Measurements from ENCODE around the gene RASGRP1. TPM values are rescaled to one million over a fixed set of nuclear protein-coding genes. Genes with fewer than 3 reads are reported as not detected.
A peak's percentile ranks its signal among the peaks of the same experiment; 100 is the strongest.
"Not testable (repeated sequence)": the region's sequence is repeated elsewhere in the genome, so short reads cannot be mapped to it uniquely, and the experiment has no call there.

RASGRP1 gene
- total RNA-seq, 1 donor from 2014 or later = 2.3 TPM

DNA sequence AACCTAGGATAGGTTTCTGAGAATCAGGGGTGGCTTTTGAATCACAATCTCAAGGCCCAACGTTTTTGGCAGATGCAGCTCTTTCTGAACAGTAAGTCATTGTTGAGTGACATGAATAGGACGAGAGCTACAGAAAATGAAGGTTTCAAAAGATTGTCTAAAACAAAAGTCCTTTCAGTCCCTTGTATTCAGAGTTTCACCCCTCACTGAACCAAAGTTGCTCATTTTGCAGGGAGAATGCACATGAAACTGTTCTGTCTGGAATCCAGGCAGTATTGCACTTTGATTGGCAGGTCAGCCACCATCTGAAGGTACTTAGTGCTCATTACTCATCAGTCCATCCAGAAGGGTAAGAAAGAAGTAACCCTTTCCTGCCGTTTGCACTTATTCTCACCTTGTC lies 24.1 kb upstream of the RASGRP1 start:
- TF ChIP-seq, protein P1, sequence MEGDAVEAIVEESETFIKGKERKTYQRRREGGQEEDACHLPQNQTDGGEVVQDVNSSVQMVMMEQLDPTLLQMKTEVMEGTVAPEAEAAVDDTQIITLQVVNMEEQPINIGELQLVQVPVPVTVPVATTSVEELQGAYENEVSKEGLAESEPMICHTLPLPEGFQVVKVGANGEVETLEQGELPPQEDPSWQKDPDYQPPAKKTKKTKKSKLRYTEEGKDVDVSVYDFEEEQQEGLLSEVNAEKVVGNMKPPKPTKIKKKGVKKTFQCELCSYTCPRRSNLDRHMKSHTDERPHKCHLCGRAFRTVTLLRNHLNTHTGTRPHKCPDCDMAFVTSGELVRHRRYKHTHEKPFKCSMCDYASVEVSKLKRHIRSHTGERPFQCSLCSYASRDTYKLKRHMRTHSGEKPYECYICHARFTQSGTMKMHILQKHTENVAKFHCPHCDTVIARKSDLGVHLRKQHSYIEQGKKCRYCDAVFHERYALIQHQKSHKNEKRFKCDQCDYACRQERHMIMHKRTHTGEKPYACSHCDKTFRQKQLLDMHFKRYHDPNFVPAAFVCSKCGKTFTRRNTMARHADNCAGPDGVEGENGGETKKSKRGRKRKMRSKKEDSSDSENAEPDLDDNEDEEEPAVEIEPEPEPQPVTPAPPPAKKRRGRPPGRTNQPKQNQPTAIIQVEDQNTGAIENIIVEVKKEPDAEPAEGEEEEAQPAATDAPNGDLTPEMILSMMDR (IDR thresholded peaks at IDR 0.05) = no peak
- intact Hi-C loops (cut with DNase I) = no loop called here
- Histone ChIP-seq H3K27ac (no peak overlapping the region), H3K27me3 (ENCODE audit: low read depth) (no peaks in the 10 kb centered on the region), H3K4me3 (no peak overlapping the region), H3K36me3 (no peaks in the 10 kb centered on the region), H3K4me1 (no peaks in the 10 kb centered on the region), H3K9me3 (no peaks in the 10 kb centered on the region)
- DNase-seq = no peak
- ATAC-seq = peak in 1 of 2 donors; percentile 18

- no peak overlapping the region for H3K4me3 ChIP-seq
- H3K36me3 ChIP-seq = no peaks in the 10 kb centered on the region
- TF ChIP-seq, protein P1 (IDR thresholded peaks at IDR 0.05) = no peak
- no peaks in the 10 kb centered on the region for H3K4me1 ChIP-seq
- ATAC-seq (no peak), DNase-seq (no peak)
- H3K9me3 ChIP-seq = no peaks in the 10 kb centered on the region
- intact Hi-C loops (cut with DNase I) = no loop called here
- H3K27ac ChIP-seq = no peak overlapping the region
- H3K27me3 ChIP-seq (ENCODE audit: low read depth) = no peaks in the 10 kb centered on the region
Observed at GRCh38 chr15:38587214-38587613, 22.6 kb upstream of the RASGRP1 start.

GRCh38 chr15:38586005-38586404 lies 21.4 kb upstream of the RASGRP1 start:
- intact Hi-C loops (cut with DNase I); H3K27ac ChIP-seq; ATAC-seq; H3K4me3 ChIP-seq; H3K9me3 ChIP-seq; DNase-seq; H3K36me3 ChIP-seq; H3K4me1 ChIP-seq; H3K27me3 ChIP-seq (ENCODE audit: low read depth): not testable (repeated sequence)

- H3K9me3 ChIP-seq = no peaks in the 10 kb centered on the region
- no peaks in the 10 kb centered on the region for H3K36me3 ChIP-seq
- H3K27me3 ChIP-seq (ENCODE audit: low read depth) = no peaks in the 10 kb centered on the region
- TF ChIP-seq, protein P1 (IDR thresholded peaks at IDR 0.05) = no peak
- H3K4me3 ChIP-seq = no peak overlapping the region
- H3K4me1 ChIP-seq = no peaks in the 10 kb centered on the region
- intact Hi-C loops (cut with DNase I) = no loop called here
- no peak overlapping the region for H3K27ac ChIP-seq
- ATAC-seq (no peak), DNase-seq (no peak)
Observed at GRCh38 chr15:38578626-38579025, 14.0 kb upstream of the RASGRP1 start.

GRCh38 chr15:38577424-38577987 lies 12.9 kb upstream of the RASGRP1 start:
- Histone ChIP-seq H3K27ac (no peak overlapping the region), H3K9me3 (no peaks in the 10 kb centered on the region), H3K4me3 (no peak overlapping the region), H3K4me1 (no peaks in the 10 kb centered on the region), H3K27me3 (ENCODE audit: low read depth) (no peaks in the 10 kb centered on the region), H3K36me3 (no peaks in the 10 kb centered on the region)
- DNase-seq = no peak
- TF ChIP-seq, protein P1 (IDR thresholded peaks at IDR 0.05) = no peak
- intact Hi-C loops (cut with DNase I) = no loop called here
- no peak for ATAC-seq

DNA sequence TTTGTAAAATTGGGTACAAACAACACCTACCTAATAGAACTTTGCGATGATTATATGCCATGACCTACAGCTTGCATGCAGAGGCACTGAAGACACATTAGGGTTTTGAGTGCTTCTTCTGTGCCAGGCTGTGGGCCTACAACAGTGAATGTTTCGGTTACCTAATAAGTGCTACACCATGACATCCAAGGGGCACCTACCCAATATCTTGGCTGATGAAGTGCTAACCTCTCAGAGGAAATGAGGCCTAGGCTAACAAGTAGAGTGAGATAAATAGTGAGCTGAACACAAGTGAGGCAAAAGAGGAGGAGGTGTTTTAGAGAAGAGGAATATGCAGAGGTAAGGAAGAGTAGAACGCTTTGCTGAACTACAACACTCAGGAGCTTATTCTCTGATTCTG lies 12.2 kb upstream of the RASGRP1 start:
- DNase-seq = no peak

More for the DNA sequence above, 12.2 kb upstream of the RASGRP1 start:
- H3K36me3 ChIP-seq = no peaks in the 10 kb centered on the region
- H3K27me3 ChIP-seq (ENCODE audit: low read depth) = no peaks in the 10 kb centered on the region
- H3K27ac ChIP-seq = no peak overlapping the region
- no peaks in the 10 kb centered on the region for H3K4me1 ChIP-seq
- H3K4me3 ChIP-seq = no peak overlapping the region
- intact Hi-C loops (cut with DNase I) = no loop called here
- ATAC-seq = peak in 1 of 2 donors; percentile 37
- no peaks in the 10 kb centered on the region for H3K9me3 ChIP-seq
- TF ChIP-seq, protein P1 (IDR thresholded peaks at IDR 0.05) = no peak

All from lower lobe of right lung (tissue), 2 donors.